HepG2 (cell line): ENCODE measurements around the gene NDUFS7. TPM values are rescaled to one million over a fixed set of nuclear protein-coding genes. Genes with fewer than 3 reads are reported as not detected.

Experiments
- CSRNP2 ChIP-seq: sonication (generic); formaldehyde crosslinking; conservative IDR thresholded peaks from 2 replicates; pipeline ENCODE4 v1.8.0; 2022; ENCODE audit warnings: low read depth, missing genetic modification reagents
- EP300 ChIP-seq, 3 experiments: sonication (generic) in 1 of 3; formaldehyde crosslinking in 1 of 3; IDR thresholded peaks; 2 replicates each; pipeline versions ENCODE4 v1.5.1 to v1.6.1; 2011 to 2020; ENCODE audit warnings: low read depth in 2 of 3, low read length in 2 of 3, borderline replicate concordance in 1 of 3, improper control_type of control experiment in 1 of 3, mild to moderate bottlenecking in 1 of 3, missing genetic modification reagents in 1 of 3, moderate library complexity in 1 of 3
- ETS1 ChIP-seq: sonication (generic); formaldehyde crosslinking; IDR thresholded peaks from 2 replicates; pipeline ENCODE4 v1.4.0; 2020; ENCODE audit warnings: missing genetic modification reagents
- IKZF4 ChIP-seq: sonication (generic); formaldehyde crosslinking; IDR thresholded peaks from 2 replicates; pipeline ENCODE4 v1.5.1; 2020; ENCODE audit warnings: borderline replicate concordance, mild to moderate bottlenecking, low read depth, missing genetic modification reagents; ENCODE audit errors: not compliant biosample characterization
- KLF12 ChIP-seq: sonication (generic); formaldehyde crosslinking; IDR thresholded peaks from 2 replicates; pipeline ENCODE4 v1.4.0; 2020; ENCODE audit warnings: missing genetic modification reagents, borderline replicate concordance
- KLF6 ChIP-seq: IDR thresholded peaks from 2 replicates; pipeline ENCODE4 v1.8.0; 2016; ENCODE audit warnings: missing biosample characterization, missing genetic modification reagents
- MAFK ChIP-seq, 2 experiments: IDR thresholded peaks in 1 of 2; conservative IDR thresholded peaks in 1 of 2; 2 replicates each; pipeline ENCODE4 v1.6.1; 2011; ENCODE audit warnings: improper control_type of control experiment in 2 of 2, low read length in 2 of 2
- NFYB ChIP-seq: sonication (generic); formaldehyde crosslinking; IDR thresholded peaks from 2 replicates; pipeline ENCODE4 v1.4.0; 2020; ENCODE audit warnings: missing genetic modification reagents
- TBX2 ChIP-seq: sonication (generic); formaldehyde crosslinking; IDR thresholded peaks from 2 replicates; pipeline ENCODE4 v1.5.0; 2020; ENCODE audit warnings: missing genetic modification reagents, mild to moderate bottlenecking, borderline replicate concordance
- THAP9 ChIP-seq: sonication (generic); formaldehyde crosslinking; IDR thresholded peaks from 2 replicates; pipeline ENCODE4; 2020; ENCODE audit warnings: missing genetic modification reagents, mild to moderate bottlenecking, borderline replicate concordance
- ZBTB2 ChIP-seq: sonication (generic); formaldehyde crosslinking; IDR thresholded peaks from 2 replicates; pipeline ENCODE4 v1.8.0; 2022; ENCODE audit warnings: low read depth, missing genetic modification reagents
- ZFAT ChIP-seq: sonication (generic); formaldehyde crosslinking; conservative IDR thresholded peaks from 2 replicates; pipeline ENCODE4 v1.8.1; 2023; ENCODE audit warnings: missing genetic modification reagents, inconsistent platforms
- ZNF263 ChIP-seq: sonication (generic); formaldehyde crosslinking; IDR thresholded peaks from 2 replicates; pipeline ENCODE4 v1.4.0; 2020; ENCODE audit warnings: missing genetic modification reagents
- ZNF33A ChIP-seq: sonication (generic); formaldehyde crosslinking; IDR thresholded peaks from 2 replicates; pipeline ENCODE4 v1.5.1; 2020; ENCODE audit warnings: missing genetic modification reagents, mild to moderate bottlenecking, moderate library complexity, borderline replicate concordance
- ZXDC ChIP-seq: sonication (generic); formaldehyde crosslinking; IDR thresholded peaks from 2 replicates; pipeline ENCODE4 v1.5.0; 2020; ENCODE audit warnings: mild to moderate bottlenecking, missing genetic modification reagents
- polyA plus RNA-seq, 8 experiments: library from polyadenylated mRNA; depleted of rRNA in 3 of 8; stranded (reverse) in 7 of 8; unstranded in 1 of 8; fragments of >200 nt; fragmentation: Illumina TruSeq in 4 of 8; extraction: Trizol in 4 of 8; gene quantifications; 2 replicates each; pipeline versions ENCODE4 v1.2.1 to v1.2.3, GENCODE V29; 2011 to 2016; ENCODE audit warnings: low read depth in 4 of 8, missing spikeins in 1 of 8, mixed read lengths in 1 of 8; ENCODE audit not compliant: insufficient read depth in 1 of 8
- total RNA-seq, 5 experiments: library from RNA; depleted of rRNA; stranded (reverse); fragments of >200 nt; fragmentation: Illumina TruSeq; extraction: Trizol; gene quantifications; 2 replicates each; pipeline ENCODE4 v1.2.3, GENCODE V29; 2016; ENCODE audit warnings: low read depth in 1 of 5

The NDUFS7 gene
- total and polyA plus RNA-seq, 2 of the 13 experiments (the other 11 are each of a cell fraction or from before 2014, with no cell fraction given) = 34.3 to 66.9 TPM

GRCh38 chr19:1383312-1384084 is at the start of gene NDUFS7 (continued):
- peak; percentile 97 for TF ChIP-seq ZXDC (CRISPR knock-in tag)
- TF ChIP-seq IKZF4 (CRISPR knock-in tag) = peak; percentile 61
- peak; percentile 94; the same call in 1 of the 2 replicates for TF ChIP-seq ZNF33A (CRISPR knock-in tag)
- 0 out of 4 replicates have a peak, but pooled peaks of 1 of the 2 experiments have one; percentile 43 for TF ChIP-seq MAFK (conservative IDR thresholded peaks at IDR 0.05 in 1 of 2, IDR thresholded peaks at IDR 0.05 in 1 of 2; ENCODE audit: low read length in 2 of 2)
- TF ChIP-seq KLF12 = peak; percentile 93; the same call in 1 of the 2 replicates
- TF ChIP-seq CSRNP2 (CRISPR knock-in tag) = peak; percentile 71; the same call in 1 of the 2 replicates
- TF ChIP-seq THAP9 (CRISPR knock-in tag) = peak; percentile 92; the same call in 1 of the 2 replicates
- TF ChIP-seq ZNF263 = peak; percentile 72
- TF ChIP-seq ETS1 (CRISPR knock-in tag) = no peak; the same call in 1 of the 2 replicates
- peak; percentile 39; the same call in 1 of the 2 replicates for TF ChIP-seq NFYB (CRISPR knock-in tag)
- no peak for TF ChIP-seq ZFAT
- peak; percentile 57 to 87; a peak in 3 of 4 replicates for TF ChIP-seq EP300 (IDR thresholded peaks at IDR 0.05; ENCODE audit: low read depth in 2 of 2, low read length in 2 of 2)
- peak; percentile 71; the same call in 1 of the 2 replicates for TF ChIP-seq EP300 (CRISPR knock-in tag; IDR thresholded peaks at IDR 0.05; ENCODE audit: borderline replicate concordance)
- peak; percentile 93 for TF ChIP-seq ZBTB2
- TF ChIP-seq KLF6 (CRISPR knock-in tag) = peak; percentile 96
- TF ChIP-seq TBX2 (CRISPR knock-in tag) = peak; percentile 94
